Lung (tissue), 12 donors: ENCODE data around the gene TBC1D22A. TPM values are rescaled to one million over a fixed set of nuclear protein-coding genes. Genes with fewer than 3 reads are reported as not detected.

Experiments
- ATAC-seq: fragments of 200-7000 bp; cut with Tn5 transposase; one replicate; pipeline ENCODE4 v1.9.1; 2020; ENCODE audit warnings: moderate number of reproducible peaks; ENCODE audit not compliant: insufficient read depth, low FRiP score
- DNase-seq, 3 donors: peaks; one replicate each; pipeline ENCODE4 v3.0.0-alpha.2; 2013 to 2017
- H3K27ac ChIP-seq, 2 donors: one replicate each; pipeline ENCODE4 v1.5.1; 2013; ENCODE audit warnings: mild to moderate bottlenecking in 2 of 2, moderate library complexity in 2 of 2, control low read depth in 1 of 2, inconsistent platforms in 1 of 2, low read depth in 1 of 2, low read length in 1 of 2
- H3K27me3 ChIP-seq, 3 donors: one replicate each; pipeline ENCODE4 v1.5.1; 2013; ENCODE audit warnings: low read length in 2 of 3; ENCODE audit not compliant: control insufficient read depth in 3 of 3, insufficient read depth in 3 of 3
- H3K36me3 ChIP-seq, 4 donors: one replicate each; pipeline ENCODE4 v1.5.1; 2013; ENCODE audit warnings: low read length in 4 of 4, mild to moderate bottlenecking in 1 of 4, moderate library complexity in 1 of 4; ENCODE audit not compliant: control insufficient read depth in 4 of 4, insufficient read depth in 4 of 4
- H3K4me1 ChIP-seq, 5 donors: one replicate each; pipeline ENCODE4 v1.5.1; 2013; ENCODE audit warnings: low read length in 5 of 5, mild to moderate bottlenecking in 2 of 5, moderate library complexity in 1 of 5; ENCODE audit not compliant: control insufficient read depth in 5 of 5, insufficient read depth in 5 of 5
- H3K4me3 ChIP-seq: one replicate; pipeline ENCODE4 v1.5.1; 2013; ENCODE audit warnings: mild to moderate bottlenecking, control low read depth, moderate library complexity
- H3K9ac ChIP-seq, 2 donors: one replicate each; pipeline ENCODE4 v1.5.1; 2013; ENCODE audit warnings: low read length in 2 of 2, control low read depth in 1 of 2; ENCODE audit not compliant: insufficient read depth in 1 of 2
- H3K9me3 ChIP-seq, 4 donors: one replicate each; pipeline ENCODE4 v1.5.1; 2013; ENCODE audit warnings: low read length in 3 of 4, mild to moderate bottlenecking in 1 of 4, moderate library complexity in 1 of 4; ENCODE audit not compliant: control insufficient read depth in 4 of 4, insufficient read depth in 3 of 4
- CTCF ChIP-seq: IDR thresholded peaks from 2 replicates; pipeline ENCODE4 v1.5.1; 2012; ENCODE audit warnings: mild to moderate bottlenecking; ENCODE audit errors: control extremely low read depth, extremely low read depth
- WGBS, 2 donors: extraction: QIAGEN DNeasy Blood & Tissue Kit; methylation state at CpG; one replicate each; pipeline ENCODE4 v1.1.7; 2013; 5-methylcytosine and 5-hydroxymethylcytosine counted together
- polyA plus RNA-seq, 2 donors: library from polyadenylated mRNA; stranded (reverse); fragments of 200-250 nt; gene quantifications; one replicate each; pipeline ENCODE4 v1.2.1, GENCODE V29; 2013
- total RNA-seq, 2 donors: library from RNA; depleted of rRNA in 1 of 2; stranded (reverse); fragments of >200 nt in 1 of 2; gene quantifications; one replicate each; pipeline ENCODE4 v1.2.1, GENCODE V29; 2014 to 2021
- donor health status: control.
- donor health status: control.
- donor health status: Bipolar disorder and iron deficiency.
- donor health status: healthy.
- donor health status: DM: yes; HTN: yes; CAD: no.

TBC1D22A gene
- total and polyA plus RNA-seq, 4 donors, result 20.2 to 38.4 (median 21.0) TPM

- ATAC-seq (no peak), DNase-seq (no peak)
- Histone ChIP-seq H3K4me1 (peaks cover 0 to 9% (median 0%) of the 10 kb centered on the region in 5 donors), H3K27me3 (no peaks in the 10 kb centered on the region), H3K9me3 (no peaks in the 10 kb centered on the region), H3K4me3 (no peak overlapping the region), H3K9ac (no peak overlapping the region), H3K27ac (no peak overlapping the region), H3K36me3 (peaks cover 0 to 5% (median 0%) of the 10 kb centered on the region in 4 donors)
- no peak for TF ChIP-seq CTCF
- WGBS, 2 donors, result 95 to 97% methylated on average over 14 of the region's 14 CpGs
Observed at GRCh38 chr22:47069270-47069669, 306.8 kb downstream of the TBC1D22A start.

- ATAC-seq, result no peak
- Histone ChIP-seq H3K9ac (no peak overlapping the region), H3K4me3 (no peak overlapping the region), H3K27me3 (no peaks in the 10 kb centered on the region), H3K36me3 (peaks cover 0 to 5% (median 0%) of the 10 kb centered on the region in 4 donors), H3K27ac (no peak overlapping the region), H3K4me1 (peaks cover 0 to 9% (median 0%) of the 10 kb centered on the region in 5 donors), H3K9me3 (peaks cover 0 to 5% (median 2%) of the 10 kb centered on the region in 4 donors)
- WGBS, 2 donors, result 40 to 58% methylated on average over 11 of the region's 11 CpGs
- TF ChIP-seq CTCF, result no peak
- DNase-seq, result no peak
Observed at GRCh38 chr22:47071078-47071806, 308.8 kb downstream of the TBC1D22A start.

GRCh38 chr22:47071807-47072641 lies 309.6 kb downstream of the TBC1D22A start:
- H3K9ac ChIP-seq, result no peak overlapping the region
- no peak for TF ChIP-seq CTCF
- WGBS, 2 donors, result 68 to 78% methylated on average over 13 of the region's 13 CpGs
- no peak for ATAC-seq
- no peaks in the 10 kb centered on the region for H3K27me3 ChIP-seq
- H3K4me1 ChIP-seq, result peaks cover 0 to 9% (median 0%) of the 10 kb centered on the region in 5 donors
- H3K27ac ChIP-seq, result no peak overlapping the region
- H3K9me3 ChIP-seq, result peaks cover 0 to 5% (median 2%) of the 10 kb centered on the region in 4 donors
- no peak overlapping the region for H3K4me3 ChIP-seq
- H3K36me3 ChIP-seq, result peaks cover 0 to 5% (median 0%) of the 10 kb centered on the region in 4 donors
- DNase-seq, result no peak
